Left forelimb (tissue), 1 donor: ENCODE results near the gene MMD2.
"Not testable (repeated sequence)": the region's sequence is repeated elsewhere in the genome, so short reads cannot be mapped to it uniquely, and the experiment has no call there.

Experiments used
- DNase-seq: peaks from one replicate; pipeline ENCODE4 v3.0.0-alpha.2; 2018; ENCODE audit warnings: low spot score

The MMD2 gene

DNA sequence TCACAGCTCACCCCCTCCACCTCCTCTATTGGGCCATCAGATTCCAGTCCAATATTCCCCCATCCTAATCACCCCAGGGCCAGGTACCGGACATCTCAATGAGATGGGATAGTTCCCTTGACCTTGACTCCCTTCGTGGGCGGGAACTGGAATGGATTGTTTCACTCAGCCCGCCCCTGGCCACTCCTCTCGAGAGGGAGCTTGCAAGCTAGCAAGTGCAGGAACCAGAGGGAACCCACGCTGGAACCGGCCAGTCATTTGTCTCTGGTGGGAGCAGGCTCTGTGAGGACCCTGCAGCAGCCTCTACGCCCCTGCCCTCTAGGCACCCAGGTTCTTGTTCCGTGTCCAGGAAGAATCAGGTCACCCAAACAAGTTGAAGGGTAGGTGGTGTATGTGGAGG lies 64.5 kb downstream of the MMD2 start:
- DNase-seq = no peak

DNA sequence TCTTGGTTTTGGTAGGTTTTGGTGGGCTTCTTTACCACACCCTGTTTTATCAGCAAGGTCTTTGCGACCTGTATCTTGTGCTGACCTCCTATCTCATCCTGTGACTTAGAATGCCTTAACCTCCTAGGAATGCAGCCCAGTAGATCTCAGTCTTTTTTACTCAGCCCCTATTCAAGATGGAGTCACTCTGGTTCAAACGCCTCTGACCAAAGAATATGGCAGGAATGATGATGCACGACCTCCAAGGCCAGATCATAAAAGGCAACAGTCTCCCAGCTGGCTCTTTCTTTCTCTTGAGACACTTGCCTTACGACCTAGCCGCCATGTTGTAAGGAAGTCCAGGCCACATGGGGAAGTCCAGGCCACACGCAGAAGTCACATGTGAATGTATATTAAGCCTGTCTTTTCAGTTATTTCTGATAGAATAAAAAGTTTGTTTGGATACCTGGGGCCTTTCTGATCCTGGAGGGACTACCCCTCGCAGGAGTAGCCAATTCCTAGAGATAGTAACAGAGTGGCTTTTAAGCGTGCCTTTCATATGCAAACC lies 65.0 kb downstream of the MMD2 start:
- no peak for DNase-seq

DNA sequence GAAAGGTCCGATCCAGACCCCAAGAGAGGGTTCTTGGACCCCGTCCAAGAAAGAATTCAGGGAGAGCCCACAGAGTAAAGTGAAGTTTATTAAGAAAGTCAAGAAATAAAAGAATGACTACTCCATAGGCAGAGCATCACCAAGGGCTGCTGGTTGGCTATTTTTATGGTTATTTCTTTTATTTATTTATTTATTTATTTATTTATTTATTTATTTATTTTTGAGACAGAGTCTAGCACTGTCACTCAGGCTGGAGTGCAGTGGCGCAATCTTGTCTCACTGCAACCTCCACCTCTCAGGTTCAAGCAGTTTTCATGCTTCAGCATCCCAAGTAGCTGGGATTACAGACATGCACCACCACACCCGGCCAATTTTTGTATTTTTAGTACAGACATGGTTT lies 65.8 kb downstream of the MMD2 start:
- not testable (repeated sequence) for DNase-seq

DNA sequence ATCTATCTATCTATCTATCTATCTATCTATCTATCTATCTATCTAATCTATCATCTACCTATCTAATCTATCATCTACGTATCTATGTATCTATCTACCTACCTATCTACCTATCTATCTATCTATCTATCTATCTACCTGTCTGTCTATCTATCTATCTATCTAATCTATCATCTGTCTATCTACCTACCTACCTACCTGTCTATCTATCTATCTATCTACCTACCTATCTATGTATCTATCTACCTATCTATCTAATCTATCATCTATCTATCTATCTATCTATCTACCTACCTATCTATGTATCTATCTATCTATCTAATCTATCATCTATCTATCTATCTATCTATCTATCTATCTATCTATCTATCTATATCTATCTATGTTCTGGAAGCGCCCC lies 67.5 kb downstream of the MMD2 start:
- not testable (repeated sequence) for DNase-seq

DNA sequence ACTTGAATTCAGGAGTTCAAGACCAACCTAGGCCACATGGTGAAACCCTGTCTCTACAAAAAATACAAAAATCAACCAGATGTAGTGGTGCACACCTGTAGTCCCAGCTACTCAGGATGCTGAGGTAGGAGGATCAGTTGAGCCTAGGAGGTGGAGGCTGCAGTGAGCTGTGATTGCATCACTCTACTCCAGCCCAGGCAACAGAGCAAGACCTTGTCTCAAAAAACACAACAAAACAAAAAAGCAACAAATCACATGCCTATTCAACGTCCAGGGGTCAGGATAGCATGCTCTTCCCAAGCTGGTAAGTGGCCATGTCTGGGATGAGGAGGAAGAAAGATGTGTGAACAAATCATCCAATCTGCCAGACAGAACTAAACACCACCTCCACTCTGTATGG lies 69.3 kb downstream of the MMD2 start:
- DNase-seq = no peak

DNA sequence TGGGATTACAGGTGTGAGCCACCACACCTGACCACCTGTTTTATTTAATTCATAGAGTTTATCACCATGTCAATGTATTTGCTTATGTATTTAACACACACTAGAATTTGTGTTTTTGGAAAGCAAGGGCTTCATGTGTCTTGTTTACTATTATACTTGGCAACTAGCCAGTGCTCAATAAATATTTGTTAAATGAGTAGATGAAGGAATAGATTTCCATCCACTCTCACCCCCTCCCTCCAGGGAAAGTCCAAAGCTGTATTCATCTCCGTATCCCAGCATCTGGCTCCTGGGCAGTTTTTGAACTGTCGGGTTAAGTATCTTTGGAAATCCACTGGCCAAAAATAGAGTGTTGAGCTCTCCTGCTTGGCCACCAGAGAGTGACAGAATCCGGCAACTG lies 70.8 kb downstream of the MMD2 start:
- DNase-seq = no peak

DNA sequence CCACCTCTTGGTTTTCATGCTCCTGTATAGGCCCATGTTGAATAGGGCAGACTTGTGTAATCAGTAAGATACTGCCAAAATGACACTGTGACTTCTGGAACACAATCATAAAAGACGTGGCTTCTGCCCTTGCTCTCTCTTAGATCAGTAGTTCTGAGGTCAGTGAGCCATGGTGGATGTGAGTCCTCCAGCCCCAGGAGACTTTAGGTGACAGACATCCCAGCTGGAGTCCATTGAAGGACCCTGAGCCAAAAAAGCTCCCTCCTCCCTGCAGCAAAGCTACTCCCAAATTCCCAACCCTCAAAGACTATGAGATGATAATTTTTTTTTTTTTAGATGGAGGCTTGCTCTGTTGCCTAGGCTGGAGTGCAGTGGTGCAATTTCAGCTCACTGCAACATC lies 72.3 kb downstream of the MMD2 start:
- DNase-seq = no peak

DNA sequence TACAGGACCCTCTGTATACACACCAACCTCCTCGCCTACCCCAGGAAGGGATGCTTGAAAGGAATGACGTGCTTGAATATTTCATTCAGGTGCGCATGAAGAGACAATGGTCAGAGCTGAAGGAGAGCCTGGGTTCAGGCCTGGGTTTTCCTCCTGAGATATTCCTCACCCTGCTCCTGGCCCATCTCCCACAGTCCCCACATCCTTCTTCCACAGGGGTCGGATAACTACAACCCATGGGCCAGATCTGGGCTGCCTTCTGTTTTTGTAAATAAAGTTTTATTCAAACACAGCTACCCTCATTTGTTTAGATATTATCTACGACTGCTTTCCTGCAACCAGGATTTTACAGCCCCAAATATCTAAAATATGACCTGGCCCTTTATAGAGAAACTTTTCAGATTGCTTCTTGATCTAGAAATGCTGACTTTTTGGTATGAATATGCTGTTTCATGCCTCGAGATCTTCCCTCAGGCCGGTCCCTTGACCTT lies 73.6 kb downstream of the MMD2 start:
- DNase-seq = no peak

DNA sequence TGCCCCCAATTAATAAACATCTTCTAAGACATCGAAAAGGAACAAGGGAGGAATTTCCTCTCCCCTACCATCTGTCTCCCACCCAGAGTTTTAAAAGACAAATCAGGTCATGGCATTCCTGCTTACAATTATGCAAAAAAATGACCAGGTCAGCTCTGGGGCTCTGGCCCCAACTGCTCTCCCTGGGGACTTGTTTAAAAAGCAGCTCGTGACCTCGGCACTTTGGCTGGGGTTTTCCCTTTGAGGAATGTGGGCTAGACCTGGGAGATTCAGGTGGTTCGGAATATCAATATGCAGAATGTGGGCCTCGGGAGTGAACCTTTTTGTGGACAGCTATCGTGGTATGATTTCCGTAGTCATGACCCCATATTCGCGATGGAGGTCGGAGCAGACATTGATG lies 74.8 kb downstream of the MMD2 start:
- DNase-seq = no peak

DNA sequence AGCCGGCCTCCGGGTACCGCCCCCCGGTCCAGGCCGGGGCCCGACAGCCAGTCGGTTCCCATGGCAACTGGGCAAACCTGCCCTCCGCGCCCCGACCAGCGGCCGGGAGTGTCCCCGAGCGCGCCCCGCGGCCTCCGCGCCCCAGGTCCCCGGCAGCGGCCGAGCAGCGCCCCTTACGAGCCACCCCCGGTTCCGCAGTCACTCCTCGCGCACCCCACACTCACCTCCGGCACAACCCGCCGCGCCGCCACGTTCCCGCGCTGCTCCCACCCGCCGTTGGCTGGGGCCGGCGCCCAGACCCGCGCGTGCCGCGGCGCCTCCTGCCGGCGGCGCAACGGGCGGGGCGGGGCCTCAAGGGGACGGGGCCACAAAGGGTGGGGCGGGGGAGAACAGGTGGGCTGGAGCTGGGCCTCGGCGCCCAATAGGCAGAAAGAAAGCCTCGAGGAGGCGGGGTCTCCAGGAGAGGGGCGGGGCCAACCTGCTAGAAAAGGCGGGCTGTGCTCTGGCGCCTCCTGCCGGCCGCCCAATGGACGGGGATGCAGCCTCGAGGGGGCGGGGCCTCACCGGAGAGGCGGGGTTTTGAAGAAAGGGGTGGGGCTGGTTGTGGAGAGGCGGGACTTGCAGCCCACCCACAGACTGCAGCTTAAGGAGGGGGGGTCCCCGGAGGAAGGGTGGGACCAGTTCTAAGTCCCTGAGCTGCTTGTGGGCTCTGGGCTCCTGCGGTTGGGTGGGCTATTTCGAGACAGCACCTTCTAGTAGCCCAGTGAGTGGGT lies 75.4 kb downstream of the MMD2 start, which contains the start of gene RADIL:
TSS of gene RADIL (minus strand) at position 345 of the 773 bp plus-strand sequence. CDS start 5,577 bp downstream, outside the sequence.
- peak; percentile 91 for DNase-seq

DNA sequence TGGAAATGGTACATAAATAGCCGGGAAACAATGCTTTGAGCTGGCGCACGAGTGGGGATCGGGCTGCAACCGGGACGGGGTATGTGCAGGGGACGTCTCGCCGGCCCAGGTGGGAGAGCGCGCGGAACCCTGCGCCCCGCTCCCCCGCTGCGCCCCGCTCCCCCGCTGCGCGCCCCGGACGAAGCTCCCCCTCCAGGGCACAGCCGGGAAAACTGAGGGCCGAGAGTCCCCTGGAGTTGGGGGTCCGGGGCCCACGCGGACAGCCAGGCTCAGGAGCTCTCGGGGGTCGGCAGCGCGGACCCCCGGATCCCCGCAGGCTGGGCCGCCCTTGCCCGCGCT lies 76.0 kb downstream of the MMD2 start:
- DNase-seq = no peak

DNA sequence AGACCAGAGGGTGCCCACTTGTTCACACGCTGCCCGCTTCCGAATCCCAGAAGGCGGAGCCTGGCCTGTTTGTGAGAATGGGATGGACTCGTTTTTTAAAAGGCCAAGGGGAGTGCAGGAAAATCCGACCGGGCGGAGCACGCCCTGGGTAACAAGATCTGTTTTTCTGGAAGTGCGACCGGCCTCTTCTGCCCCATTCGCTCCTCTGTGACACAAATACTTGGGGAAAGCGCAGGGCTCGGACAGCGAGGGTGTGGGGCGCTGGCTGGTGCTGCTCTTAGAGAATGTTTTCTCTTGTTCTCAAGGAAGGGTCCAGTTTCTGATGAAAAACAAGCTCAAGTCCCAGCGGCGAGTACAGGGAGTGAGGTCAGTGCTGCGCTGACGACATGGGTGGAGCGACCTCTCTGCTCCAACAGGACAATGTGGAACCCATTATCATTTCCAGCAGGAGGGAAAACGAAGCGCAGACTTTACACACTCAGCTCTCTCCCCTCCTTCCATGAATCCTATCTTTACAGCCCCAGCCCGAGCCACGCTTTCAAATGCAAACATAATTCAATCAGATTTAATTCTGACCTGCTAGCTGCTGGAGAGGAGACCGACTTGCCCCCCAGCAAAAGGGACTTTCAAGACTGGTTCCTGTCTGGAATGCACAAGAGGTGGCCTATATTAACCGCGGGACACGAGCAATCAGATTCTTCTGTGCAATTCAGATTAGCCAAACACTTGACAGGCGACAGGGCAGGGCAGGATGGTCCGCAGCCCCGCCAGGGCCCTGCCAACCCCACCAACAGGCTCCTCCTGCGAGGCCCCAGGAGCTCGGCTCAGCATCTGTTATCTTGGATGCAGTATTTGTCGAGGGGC lies 76.6 kb downstream of the MMD2 start:
- peak; percentile 83 for DNase-seq

DNA sequence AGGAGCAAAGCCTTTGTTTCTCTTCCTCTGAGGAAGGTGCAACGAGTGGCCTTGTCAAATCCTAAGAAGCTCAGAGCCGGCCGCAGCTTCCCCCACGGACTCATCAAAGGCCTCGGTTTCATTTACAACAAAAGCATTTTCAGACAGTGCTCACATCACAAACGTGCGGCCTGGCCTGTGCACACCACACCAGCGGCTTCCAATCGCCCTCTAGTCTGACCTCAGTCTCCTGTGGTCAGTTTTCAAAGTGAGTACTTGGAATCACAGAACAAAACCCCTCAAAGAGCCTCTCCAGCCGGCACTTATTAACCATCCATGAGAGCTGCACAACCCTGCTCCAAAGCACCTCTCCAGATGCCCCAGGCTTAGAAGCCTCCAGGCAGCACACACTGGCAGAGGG lies 78.8 kb downstream of the MMD2 start:
- no peak for DNase-seq

DNA sequence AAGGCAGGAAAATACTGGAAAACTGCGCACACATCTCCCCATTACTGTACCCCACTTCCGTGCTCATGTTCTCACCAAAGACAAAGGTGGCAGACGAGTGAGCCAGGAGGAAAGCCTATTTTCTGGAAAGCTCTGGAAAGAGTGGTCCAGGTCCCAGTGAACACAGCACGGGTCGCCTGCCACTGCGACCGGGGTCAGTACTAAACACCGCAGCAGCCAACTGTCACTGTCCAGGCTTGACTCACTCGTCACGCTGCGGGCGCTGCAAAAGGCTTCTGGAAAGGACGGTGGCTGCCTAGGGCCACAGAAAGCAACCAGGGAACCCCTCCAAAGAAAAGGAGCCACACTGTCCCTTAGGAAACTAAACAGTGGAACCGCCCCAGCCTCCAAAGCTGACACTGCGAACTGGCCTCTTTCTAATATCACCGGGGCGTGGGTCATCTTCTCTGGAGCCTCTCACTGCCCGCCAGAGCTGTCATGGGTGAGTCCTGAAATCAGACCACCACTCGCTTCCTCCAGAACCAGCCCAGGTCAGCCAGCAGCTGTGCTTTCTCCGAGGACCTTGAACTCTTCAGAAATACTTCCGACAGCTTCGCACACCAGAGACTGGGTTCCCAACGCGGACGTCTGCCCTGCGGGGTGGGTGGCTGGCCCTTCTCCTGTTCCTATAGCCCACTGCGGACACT lies 79.4 kb downstream of the MMD2 start:
- no peak for DNase-seq

DNA sequence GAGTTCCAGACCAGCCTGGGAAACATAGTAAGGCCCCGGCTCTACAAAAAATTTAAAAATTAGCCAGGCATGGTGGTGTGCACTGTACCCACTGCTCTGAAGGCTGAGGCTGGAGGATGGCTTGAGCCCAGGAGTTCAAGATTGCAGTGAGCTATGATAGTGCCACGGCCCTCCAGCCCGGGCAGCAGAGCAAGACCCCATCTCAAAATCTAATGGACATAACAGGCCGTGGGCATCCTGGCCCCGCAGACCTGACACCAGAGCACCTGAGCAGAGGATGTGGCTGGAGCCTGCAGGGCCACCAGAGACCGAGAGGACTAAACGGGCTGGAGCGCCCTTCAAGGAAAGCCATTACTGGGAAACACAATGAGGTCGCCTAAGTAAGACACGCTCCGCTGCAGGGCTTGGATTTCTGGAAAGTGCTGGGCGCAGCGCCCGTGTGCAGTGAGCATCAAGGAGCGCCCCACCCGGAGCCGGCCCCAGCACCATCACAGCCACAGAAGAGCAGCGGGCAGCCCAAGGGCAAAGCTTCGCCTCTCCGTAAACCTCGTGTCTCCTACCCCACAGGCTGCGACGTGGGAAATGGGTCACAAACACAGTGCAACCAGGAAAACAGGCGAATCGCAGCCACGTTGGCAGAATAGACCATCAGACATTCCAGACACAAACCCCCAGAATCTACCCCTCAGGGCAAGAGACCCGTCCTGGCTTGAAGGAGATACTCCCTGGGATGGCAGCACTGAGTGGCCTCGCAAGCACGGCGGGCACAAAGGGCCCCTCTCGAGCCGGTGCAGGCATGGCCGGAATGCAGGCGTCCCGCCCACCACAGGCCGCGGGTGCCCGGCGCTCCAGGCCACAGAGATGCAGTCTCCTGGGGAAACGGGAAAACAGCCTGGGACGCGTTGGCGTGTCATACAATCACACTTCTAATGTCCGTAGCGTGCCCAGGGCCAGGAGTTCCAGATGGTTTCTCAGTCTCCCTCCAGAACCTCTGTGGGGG lies 80.4 kb downstream of the MMD2 start:
- no peak for DNase-seq

DNA sequence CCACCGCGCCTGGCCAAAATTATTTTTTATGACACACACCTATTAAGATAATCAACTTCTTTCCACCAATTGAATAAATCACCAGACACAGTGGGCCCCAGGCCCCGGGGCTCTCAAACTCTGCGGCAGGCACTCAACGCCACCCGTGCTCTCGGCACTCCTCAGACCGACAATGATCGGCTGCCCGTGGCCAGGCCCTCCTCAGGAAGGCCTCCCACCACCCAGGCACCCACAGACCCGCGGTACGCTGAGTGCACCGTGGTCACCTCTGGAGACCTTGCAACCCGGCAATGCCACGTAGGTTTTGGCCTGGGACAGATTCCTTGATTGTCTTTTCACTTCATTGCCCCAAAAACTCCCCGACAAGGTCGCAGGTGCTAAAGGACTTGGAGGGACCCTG lies 82.4 kb downstream of the MMD2 start:
- no peak for DNase-seq

DNA sequence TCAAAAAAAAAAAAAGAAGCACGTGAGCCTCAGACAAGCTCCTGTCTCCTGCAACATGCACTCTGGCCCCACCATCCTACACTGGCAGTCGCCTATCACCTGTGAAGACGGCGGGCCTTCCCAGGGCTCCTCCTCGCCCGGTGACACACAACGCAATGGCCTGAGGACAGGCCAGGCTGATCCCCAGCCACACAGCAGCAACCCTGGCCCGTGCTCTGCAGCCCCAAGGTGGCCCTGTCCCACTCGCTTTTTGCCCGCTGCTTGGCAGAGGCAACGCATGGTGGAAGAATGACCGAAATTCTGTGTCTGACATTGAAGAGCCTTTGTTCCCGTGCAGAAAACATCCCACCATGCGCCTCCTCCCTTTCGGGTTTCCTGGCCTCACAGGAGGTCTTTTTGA lies 83.6 kb downstream of the MMD2 start:
- DNase-seq = no peak

DNA sequence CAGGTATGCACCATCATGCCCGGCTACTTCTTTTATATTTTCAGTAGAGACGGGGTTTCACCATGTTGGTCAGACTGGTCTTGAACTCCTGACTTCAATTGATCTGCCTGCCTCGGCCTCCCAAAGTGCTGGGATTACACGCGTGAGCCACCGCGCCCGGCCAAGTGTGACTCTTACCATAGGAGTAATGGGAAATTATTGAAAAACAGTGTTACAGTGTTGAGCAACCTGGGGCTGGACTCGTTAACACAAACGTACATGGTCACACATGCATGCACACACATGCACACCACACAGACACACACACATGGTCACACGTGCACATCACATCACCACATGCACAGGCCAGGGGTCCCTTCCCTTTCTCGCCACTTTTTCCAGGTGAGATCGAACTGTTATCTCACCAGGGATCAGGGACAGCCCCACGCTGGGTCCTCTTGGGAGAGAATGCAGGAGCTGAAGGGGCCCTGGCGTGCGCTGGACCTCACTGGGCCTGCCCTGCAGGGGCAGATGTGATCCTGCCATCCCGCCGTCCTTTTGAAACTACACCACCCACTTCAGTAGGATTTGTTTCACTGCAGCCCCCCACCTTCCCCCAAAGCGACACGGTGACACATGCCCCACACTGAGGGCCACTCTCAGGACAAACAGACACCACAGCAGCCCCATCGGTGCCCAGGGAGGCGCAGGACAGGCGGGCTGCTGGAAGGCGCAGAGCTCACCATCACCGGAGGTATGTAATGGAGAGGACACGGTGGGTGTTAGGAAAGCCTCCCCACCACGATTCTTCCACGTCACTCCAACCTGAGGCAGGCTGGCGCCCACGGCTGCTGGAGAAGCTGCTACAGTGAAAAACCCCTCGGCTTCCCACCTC lies 85.7 kb downstream of the MMD2 start:
- DNase-seq = no peak

DNA sequence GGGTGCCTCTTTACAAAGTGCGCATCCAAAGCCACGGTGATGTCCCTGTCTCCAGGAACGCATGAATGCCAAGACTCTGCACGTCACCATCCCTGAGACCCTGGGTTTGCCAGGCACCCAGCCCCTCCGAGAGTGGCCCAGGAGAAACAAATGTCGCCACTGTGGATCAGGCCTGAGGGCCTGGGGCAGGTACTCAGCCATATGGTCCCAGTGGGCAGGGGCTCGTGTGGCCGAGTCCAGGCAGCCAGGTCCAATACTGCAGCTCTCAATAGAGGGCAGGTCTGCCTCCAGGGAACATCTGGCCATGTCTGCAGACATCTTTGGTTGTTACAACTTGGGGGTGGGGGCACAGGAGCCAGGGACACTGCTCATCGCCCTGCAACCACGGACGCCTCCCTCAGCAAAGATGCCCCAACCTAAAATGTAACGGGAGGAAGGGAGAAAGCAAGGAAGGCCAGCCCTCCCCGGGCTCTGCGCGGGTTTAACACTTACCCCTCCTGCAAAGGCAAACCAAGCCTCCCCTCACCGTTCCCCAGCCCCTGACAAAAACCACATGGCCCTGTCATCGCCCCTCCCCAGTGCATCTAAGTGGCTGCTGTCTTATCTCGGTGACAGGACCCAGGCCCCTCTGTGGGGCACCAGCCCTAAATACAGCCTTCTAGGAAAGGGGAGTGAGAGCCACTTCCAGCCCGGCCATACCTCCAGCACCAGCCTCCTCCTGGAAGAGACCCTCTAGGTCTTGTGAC lies 86.9 kb downstream of the MMD2 start:
- DNase-seq = no peak
